ENCODE results near the gene HAUS8. TPM values are rescaled to one million over a fixed set of nuclear protein-coding genes. Genes with fewer than 3 reads are reported as not detected.

HAUS8 gene
- total and polyA plus RNA-seq, 2 donors (not counting 3 experiments of a cell fraction or from before 2014, with no cell fraction given) = 9.6 to 30.3 TPM

GRCh38 chr19:17026706-17027534, 48.3 kb downstream of the HAUS8 start, which contains the start of gene CPAMD8:
TSS of gene CPAMD8 (minus strand) at chr19:17026810. CDS start at chr19:17026642, 168 bp downstream.
- no peak within 1 kb of the TSS for H3K9ac ChIP-seq (replicated peaks; ENCODE audit: extremely low read depth, insufficient read depth, low read length)
- no peak within 1 kb of the TSS for H3K4me2 ChIP-seq (ENCODE audit: insufficient read depth, low read length)
- H3K9me1 ChIP-seq (replicated peaks; ENCODE audit: control insufficient read depth, extremely low read depth, insufficient read depth, low read length) = no peaks in the 10 kb centered on the region
- FAIRE-seq (no peak), DNase-seq (ENCODE audit: low read depth, low spot score) (no peak)
- no peaks in the 10 kb centered on the region for H3K9me3 ChIP-seq (replicated peaks; ENCODE audit: control insufficient read depth, insufficient read depth, low read length)
- no TSS peak for BruUV-seq (replicated peaks)
- CTCF ChIA-PET = interaction anchor here (0.6 kb wide), 1 partner anchor 15 kb away, joined by 4 read pairs; no protein-coding TSS in a partner anchor
- intact Hi-C loops (cut with micrococcal nuclease) = no loop called here
- TF ChIP-seq POLR2A (IDR thresholded peaks at IDR 0.05; ENCODE audit: low read depth, low read length) (no peak), JUN (IDR thresholded peaks at IDR 0.05; ENCODE audit: borderline replicate concordance, insufficient read depth, insufficient read length, low read depth) (no peak), MYC (IDR thresholded peaks at IDR 0.05; ENCODE audit: low read depth, low read length) (no peak), EZH2 (IDR thresholded peaks at IDR 0.05; ENCODE audit: borderline replicate concordance, low read depth, low read length, severe bottlenecking) (no peak)
- POLR2A ChIA-PET = no interaction called here
- peaks cover 4% of the 10 kb centered on the region for H3K4me1 ChIP-seq (ENCODE audit: control insufficient read depth, extremely low read depth, insufficient read depth, low read length)
- H4K20me1 ChIP-seq (replicated peaks; ENCODE audit: control insufficient read depth, extremely low read depth, insufficient read depth, low read length) = no peaks in the 10 kb centered on the region
- H3K27me3 ChIP-seq (ENCODE audit: control insufficient read depth in 2 of 2, insufficient read depth in 2 of 2, low read length in 2 of 2) = peaks cover 18 to 23% of the 10 kb centered on the region in 2 experiments
- H3K27ac ChIP-seq (ENCODE audit: insufficient read depth, low read depth, low read length) = no peak within 1 kb of the TSS
- no peaks in the 10 kb centered on the region for H3K36me3 ChIP-seq (ENCODE audit: control insufficient read depth in 2 of 2, extremely low read depth in 1 of 2, insufficient read depth in 2 of 2, low read length in 2 of 2)
- no peak within 1 kb of the TSS for H2AFZ ChIP-seq (ENCODE audit: low read depth, low read length)
- dilution Hi-C loops (cut with MboI; ENCODE audit: extremely low pct_ligation_motif_present, low sequenced_read_pairs) = no loop called here
- no peaks in the 10 kb centered on the region for H3K79me2 ChIP-seq (ENCODE audit: control insufficient read depth, insufficient read depth, low read length)
- peak within 1 kb of the TSS in 1 of 3 experiments; percentile 6 for H3K4me3 ChIP-seq (replicated peaks in 1 of 3; ENCODE audit: insufficient read depth in 1 of 3, low read depth in 1 of 3, low read length in 3 of 3)

- TF ChIP-seq MYC (IDR thresholded peaks at IDR 0.05; ENCODE audit: low read depth, low read length) = no peak
- peak; percentile 83 for TF ChIP-seq EZH2 (IDR thresholded peaks at IDR 0.05; ENCODE audit: borderline replicate concordance, low read depth, low read length, severe bottlenecking)
- DNase-seq (ENCODE audit: low read depth, low spot score) = no peak
- peak overlapping the region in 1 of 3 experiments; percentile 6 for H3K4me3 ChIP-seq (replicated peaks in 1 of 3; ENCODE audit: insufficient read depth in 1 of 3, low read depth in 1 of 3, low read length in 3 of 3)
- FAIRE-seq = no peak
- H3K27me3 ChIP-seq (ENCODE audit: control insufficient read depth in 2 of 2, insufficient read depth in 2 of 2, low read length in 2 of 2) = peaks cover 18 to 23% of the 10 kb centered on the region in 2 experiments
- peaks cover 4% of the 10 kb centered on the region for H3K4me1 ChIP-seq (ENCODE audit: control insufficient read depth, extremely low read depth, insufficient read depth, low read length)
- no peaks in the 10 kb centered on the region for H3K79me2 ChIP-seq (ENCODE audit: control insufficient read depth, insufficient read depth, low read length)
- H3K9me1 ChIP-seq (replicated peaks; ENCODE audit: control insufficient read depth, extremely low read depth, insufficient read depth, low read length) = no peaks in the 10 kb centered on the region
- no peak overlapping the region for H3K27ac ChIP-seq (ENCODE audit: insufficient read depth, low read depth, low read length)
- no peaks in the 10 kb centered on the region for H4K20me1 ChIP-seq (replicated peaks; ENCODE audit: control insufficient read depth, extremely low read depth, insufficient read depth, low read length)
- no peaks in the 10 kb centered on the region for H3K36me3 ChIP-seq (ENCODE audit: control insufficient read depth in 2 of 2, extremely low read depth in 1 of 2, insufficient read depth in 2 of 2, low read length in 2 of 2)
- intact Hi-C loops (cut with micrococcal nuclease) = no loop called here
- no peak overlapping the region for H3K4me2 ChIP-seq (ENCODE audit: insufficient read depth, low read length)
- CTCF ChIA-PET = interaction anchor here (0.6 kb wide), 1 partner anchor 14 kb away, joined by 4 read pairs; no protein-coding TSS in a partner anchor
- no peaks in the 10 kb centered on the region for H3K9me3 ChIP-seq (replicated peaks; ENCODE audit: control insufficient read depth, insufficient read depth, low read length)
- BruUV-seq (replicated peaks) = no TSS peak
- dilution Hi-C loops (cut with MboI; ENCODE audit: extremely low pct_ligation_motif_present, low sequenced_read_pairs) = no loop called here
- POLR2A ChIA-PET = no interaction called here
- H3K9ac ChIP-seq (replicated peaks; ENCODE audit: extremely low read depth, insufficient read depth, low read length) = no peak overlapping the region
- no peak overlapping the region for H2AFZ ChIP-seq (ENCODE audit: low read depth, low read length)
These were observed 49.1 kb downstream of the HAUS8 start for GRCh38 chr19:17025991-17026658.
